ENCODE data around the gene SLC35E2B. TPM values are rescaled to one million over a fixed set of nuclear protein-coding genes. Genes with fewer than 3 reads are reported as not detected.

SLC35E2B gene
- total RNA-seq, 1 experiment from 2014 or later = 51.3 TPM

GRCh38 chr1:1626207-1627141 lies 66.1 kb downstream of the SLC35E2B start (continued):
- TF ChIP-seq ZNF512 (CRISPR knock-in tag; IDR thresholded peaks at IDR 0.05; ENCODE audit: borderline replicate concordance) (no peak), NFYB (CRISPR knock-in tag; conservative IDR thresholded peaks at IDR 0.05; ENCODE audit: low read depth) (no peak), CDX4 (CRISPR knock-in tag; IDR thresholded peaks at IDR 0.05; ENCODE audit: borderline replicate concordance) (no peak), STAT6 (CRISPR knock-in tag; conservative IDR thresholded peaks at IDR 0.05; ENCODE audit: low read depth) (no peak), TEAD4 (CRISPR knock-in tag; IDR thresholded peaks at IDR 0.05) (no peak), ESRRA (CRISPR knock-in tag; IDR thresholded peaks at IDR 0.05; ENCODE audit: borderline replicate concordance) (no peak)

- Mint-ChIP-seq H3K27me3 (ENCODE audit: low read depth) (peaks cover 3% of the 10 kb centered on the region), H3K27ac (no peak overlapping the region), H3K4me1 (peaks cover 2% of the 10 kb centered on the region; the same call in 1 of the 2 replicates), H3K36me3 (no peaks in the 10 kb centered on the region), H3K9me3 (no peaks in the 10 kb centered on the region), H3K4me3 (no peak overlapping the region)
- ChIA-PET POLR2A (no interaction called here), CTCF (no interaction called here)
- ATAC-seq (no peak), DNase-seq (ENCODE audit: low spot score) (no peak)
- no peak for TF ChIP-seq ZNF423 (CRISPR knock-in tag; IDR thresholded peaks at IDR 0.05)
- TF ChIP-seq TP53 (CRISPR knock-in tag; IDR thresholded peaks at IDR 0.05) = no peak
- no peak for TF ChIP-seq ZNF532 (CRISPR knock-in tag; IDR thresholded peaks at IDR 0.05; ENCODE audit: borderline replicate concordance)
- no peak for TF ChIP-seq HMGA2 (CRISPR knock-in tag; IDR thresholded peaks at IDR 0.05)
- TF ChIP-seq MYBL2 (CRISPR knock-in tag; IDR thresholded peaks at IDR 0.05) = no peak
- TF ChIP-seq JUN (CRISPR knock-in tag; IDR thresholded peaks at IDR 0.05) = no peak
- no peak for TF ChIP-seq MAX (CRISPR knock-in tag; IDR thresholded peaks at IDR 0.05)
- no peak for TF ChIP-seq ZNF317 (CRISPR knock-in tag; IDR thresholded peaks at IDR 0.05; ENCODE audit: borderline replicate concordance, low read depth)
- no peak for TF ChIP-seq ZNF671 (CRISPR knock-in tag; IDR thresholded peaks at IDR 0.05)
- TF ChIP-seq ATF6 (CRISPR knock-in tag; IDR thresholded peaks at IDR 0.05) = no peak
- TF ChIP-seq ZNF396 (CRISPR knock-in tag; IDR thresholded peaks at IDR 0.05; ENCODE audit: borderline replicate concordance) = no peak
These were observed 66.8 kb downstream of the SLC35E2B start for GRCh38 chr1:1625824-1626206.
